SW 1271 (cell line): ENCODE data around the gene NFU1.
"Not testable (repeated sequence)": the region's sequence is repeated elsewhere in the genome, so short reads cannot be mapped to it uniquely, and the experiment has no call there.

Source experiments
- DNase-seq, 2 experiments: peaks; one replicate each; lab custom pipeline; 2025; lab: John Stamatoyannopoulos, UW

Gene NFU1

GRCh38 chr2:69450735-69451416, 13.6 kb upstream of the NFU1 start:
- DNase-seq: no peak

DNA sequence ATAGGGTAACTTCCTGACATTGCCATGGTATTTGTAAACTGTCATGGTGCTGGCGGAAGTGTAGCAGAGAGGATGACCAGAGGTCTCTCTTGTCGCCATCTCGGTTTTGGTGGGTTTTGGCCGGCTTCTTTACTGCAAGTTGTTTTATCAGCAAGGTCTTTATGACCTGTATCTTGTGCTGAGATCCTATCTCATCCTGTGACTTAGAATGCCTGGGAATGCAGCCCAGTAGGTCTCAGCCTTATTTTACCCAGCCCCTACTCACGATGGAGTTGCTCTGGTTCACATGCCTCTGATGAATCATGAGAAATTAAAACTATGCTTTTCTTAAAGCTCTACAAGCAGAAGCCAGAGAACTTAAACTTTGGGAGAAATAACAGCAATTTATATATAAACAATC, 12.7 kb upstream of the NFU1 start:
- DNase-seq: no peak

GRCh38 chr2:69443673-69444072, 6.4 kb upstream of the NFU1 start:
- not testable (repeated sequence) for DNase-seq

DNA sequence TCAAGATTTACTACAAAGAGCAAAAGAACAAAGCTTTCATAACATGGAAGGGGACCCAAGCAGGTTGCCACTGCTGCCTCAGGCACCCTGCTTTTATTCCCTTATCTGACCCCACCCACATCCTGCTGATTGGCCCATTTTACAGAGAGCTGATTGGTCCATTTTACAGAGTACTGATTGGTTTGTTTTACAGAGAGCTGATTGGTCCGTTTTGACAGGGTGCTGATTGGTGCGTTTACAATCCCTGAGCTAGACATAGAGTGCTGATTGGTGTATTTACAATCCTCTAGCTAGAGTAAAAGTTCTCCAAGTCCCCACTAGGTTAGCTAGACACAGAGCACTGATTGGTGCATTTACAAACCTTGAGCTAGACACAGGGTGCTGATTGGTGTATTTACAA, 2.3 kb upstream of the NFU1 start:
- not testable (repeated sequence) for DNase-seq

DNA sequence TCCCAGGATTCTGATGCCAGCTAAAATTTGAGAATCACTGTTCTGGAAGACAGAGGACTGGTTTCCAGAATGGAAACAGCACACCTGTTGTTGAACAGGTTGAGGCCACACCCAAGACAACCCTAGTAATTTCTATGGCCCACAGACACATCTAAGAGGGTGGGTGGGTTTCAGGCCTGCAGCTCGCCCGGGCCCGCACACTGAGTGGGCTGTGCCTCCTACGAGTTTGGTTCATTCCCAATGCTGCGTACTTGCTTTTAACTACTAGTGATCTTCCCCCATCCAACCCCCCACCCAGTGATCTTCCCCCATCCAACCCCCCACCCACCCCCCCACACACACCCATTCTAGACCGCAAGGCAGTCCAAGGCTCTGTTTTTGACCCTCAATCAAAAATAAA, 1.3 kb upstream of the NFU1 start:
- no peak for DNase-seq

DNA sequence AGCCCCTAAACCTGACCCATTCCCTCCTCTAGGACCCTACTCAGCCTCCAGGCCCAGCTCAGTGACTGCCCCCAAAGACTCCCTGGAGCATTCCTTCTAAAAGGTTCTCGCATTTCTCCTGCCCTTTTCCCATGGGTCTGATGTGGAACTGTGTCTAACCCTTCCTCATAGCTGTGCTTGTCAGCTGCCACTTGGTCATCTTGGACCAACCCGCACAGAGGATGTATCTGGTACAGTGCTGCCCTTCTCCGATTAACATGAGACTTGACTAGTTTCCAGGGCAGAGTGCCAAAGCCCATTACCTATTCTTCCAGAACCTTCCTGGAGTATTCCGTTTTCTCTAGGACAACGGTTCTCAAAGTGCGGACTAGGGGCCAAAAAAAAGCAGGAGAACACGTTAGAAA, 518 bp upstream of the NFU1 start:
- DNase-seq: no peak

GRCh38 chr2:69436596-69436937, 668 bp downstream of the NFU1 start:
- DNase-seq: peak in 1 of 2 experiments; percentile 48

GRCh38 chr2:69434753-69435152, 2.5 kb downstream of the NFU1 start:
- no peak for DNase-seq

GRCh38 chr2:69429491-69430183, 7.6 kb downstream of the NFU1 start:
- no peak for DNase-seq

DNA sequence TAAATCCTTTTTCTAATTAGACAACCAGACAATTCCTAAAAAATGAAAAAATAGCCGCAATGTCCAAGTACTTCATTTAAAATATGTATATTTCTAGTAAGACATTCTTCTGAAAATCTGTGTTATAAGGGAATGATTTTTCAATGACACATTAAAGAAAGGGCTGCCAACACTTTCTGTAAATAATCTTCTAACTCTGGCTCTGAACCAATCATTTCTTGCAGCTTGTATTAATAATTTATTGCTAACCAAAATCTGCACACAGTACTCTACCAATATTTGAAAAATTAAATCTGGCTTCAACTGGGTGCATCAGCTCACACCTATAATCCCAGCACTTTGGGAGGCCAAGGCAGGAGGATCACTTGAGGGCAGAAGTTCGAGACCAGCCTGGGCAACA, 8.3 kb downstream of the NFU1 start:
- DNase-seq: no peak

DNA sequence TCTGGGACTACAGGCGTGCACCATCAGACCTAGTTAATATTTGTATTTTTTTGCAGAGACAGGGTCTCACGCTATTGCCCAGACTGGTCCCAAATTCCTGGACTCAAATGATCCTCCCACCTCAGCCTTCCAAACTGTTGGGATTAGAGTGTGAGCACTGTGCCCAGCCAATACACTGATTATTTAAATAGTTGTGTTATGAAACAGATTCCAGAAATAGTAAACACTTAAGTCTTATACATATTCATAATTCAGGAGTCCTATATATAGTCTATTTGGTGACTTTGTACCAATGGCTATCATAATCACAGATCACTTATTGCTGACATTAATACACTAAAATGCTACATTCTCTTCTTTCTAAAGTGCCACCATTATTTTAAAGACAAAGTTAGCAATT, 12.8 kb downstream of the NFU1 start:
- DNase-seq: no peak

DNA sequence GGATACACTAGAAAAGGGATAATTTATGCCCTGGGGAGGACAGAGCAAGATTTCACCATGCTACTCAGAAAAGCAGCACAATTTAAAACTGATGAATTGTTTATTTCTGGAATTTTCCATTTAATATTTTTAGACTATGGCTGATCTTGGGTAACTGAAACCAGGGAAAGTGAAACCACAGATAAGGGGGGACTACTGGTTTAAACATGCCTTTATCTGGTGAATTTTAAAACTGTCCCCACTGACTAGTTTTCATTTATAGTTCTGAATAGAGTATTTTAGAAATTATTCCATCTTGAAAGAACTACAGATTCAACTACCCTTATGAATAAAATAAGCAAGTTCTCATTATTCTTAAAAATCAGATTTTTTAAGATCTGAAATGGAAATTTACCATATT, 15.0 kb downstream of the NFU1 start:
- no peak for DNase-seq

DNA sequence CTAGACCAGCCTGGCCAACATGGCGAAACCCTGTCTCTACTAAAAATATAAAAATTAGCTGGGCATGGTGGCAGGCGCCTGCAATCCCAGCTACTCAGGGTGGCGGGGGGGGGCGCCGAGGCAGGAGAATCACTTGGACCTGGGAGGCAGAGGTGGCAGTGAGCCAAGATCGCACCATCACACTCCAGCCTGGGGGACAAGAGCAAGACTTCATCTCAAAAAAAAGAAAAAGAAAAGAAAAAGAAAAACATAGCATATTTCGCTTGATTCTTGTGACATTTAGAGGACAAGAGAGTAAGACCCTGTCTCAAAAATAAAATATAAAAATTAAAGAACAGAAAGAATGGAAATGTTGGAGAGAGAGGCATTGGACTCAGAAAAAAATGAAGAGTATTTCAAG, 18.1 kb downstream of the NFU1 start:
- DNase-seq: not testable (repeated sequence)

DNA sequence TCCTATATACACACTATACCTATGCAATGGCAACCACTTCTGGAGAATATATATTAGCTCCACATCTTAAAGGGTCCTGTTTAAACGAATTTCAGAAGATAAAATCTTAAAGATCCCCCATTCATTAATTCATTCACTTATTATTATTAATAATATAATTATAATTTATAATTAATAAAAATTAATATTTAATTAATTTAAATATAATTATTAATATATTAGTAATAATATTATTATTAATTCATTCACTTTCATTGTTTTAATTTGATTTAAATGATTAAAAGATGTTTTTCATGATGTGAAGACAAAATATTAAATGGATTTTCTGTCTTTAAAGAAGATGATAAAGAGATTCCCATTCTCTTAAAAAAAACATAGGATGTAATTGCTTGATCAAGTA, 21.1 kb downstream of the NFU1 start:
- no peak for DNase-seq

DNA sequence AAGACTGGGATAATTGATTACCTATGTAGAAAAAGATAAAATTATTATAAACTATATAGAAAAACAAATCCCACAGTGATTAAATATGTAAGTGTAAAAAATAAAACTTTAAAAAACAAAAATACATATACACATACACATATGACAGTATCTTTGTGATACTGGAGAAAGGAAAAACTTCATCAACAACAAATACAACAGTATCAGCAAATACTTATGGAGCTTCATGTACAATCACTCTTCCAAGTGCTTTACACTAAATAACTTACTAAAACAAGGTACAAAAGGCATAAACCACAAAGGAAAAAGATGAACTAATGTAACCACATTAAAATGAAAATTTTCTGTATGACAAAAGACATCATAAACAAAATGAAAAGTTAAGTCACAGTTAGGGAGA, 26.1 kb downstream of the NFU1 start:
- DNase-seq: no peak

- no peak for DNase-seq
Observed at GRCh38 chr2:69405306-69405705, 31.9 kb downstream of the NFU1 start.

GRCh38 chr2:69400121-69400520, 37.1 kb downstream of the NFU1 start:
- no peak for DNase-seq

DNA sequence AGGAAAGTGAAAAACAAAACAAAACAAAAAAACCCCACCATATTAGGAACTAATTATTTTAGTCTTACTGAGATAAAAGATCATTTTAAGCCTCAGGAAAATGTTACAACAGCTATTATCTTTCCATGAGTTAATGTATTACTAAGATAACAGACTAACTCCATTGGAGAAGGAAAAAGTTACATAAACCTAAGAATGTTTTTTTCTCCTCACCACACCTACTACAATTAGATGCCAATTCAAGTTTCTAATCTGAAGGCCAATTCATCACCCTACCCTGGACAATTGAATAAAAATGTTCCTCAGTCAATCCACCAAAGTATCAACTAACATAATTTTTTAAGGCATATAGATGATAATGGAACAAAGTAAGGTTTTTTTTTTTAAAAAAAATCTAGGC, 40.0 kb downstream of the NFU1 start:
- DNase-seq: no peak

GRCh38 chr2:69395866-69396265, 41.4 kb downstream of the NFU1 start:
- DNase-seq: no peak

DNA sequence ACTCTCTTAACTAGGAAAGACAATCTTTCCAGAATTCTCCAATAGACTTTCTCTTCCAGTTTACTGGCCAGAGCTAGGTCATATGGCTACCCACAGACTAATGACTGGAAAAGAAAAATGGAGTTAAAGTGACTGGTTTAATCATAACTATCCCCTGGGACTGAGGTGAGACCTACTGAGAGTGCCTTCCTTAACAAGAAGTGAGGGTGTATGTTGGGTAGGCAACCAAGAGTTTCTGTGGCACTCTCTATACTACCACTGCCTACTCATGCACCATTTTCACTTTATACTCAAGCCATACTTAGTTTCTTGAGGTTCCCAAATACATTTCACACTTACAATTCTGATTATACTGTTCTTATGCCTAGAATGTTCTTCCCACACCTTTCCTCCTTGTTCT, 43.3 kb downstream of the NFU1 start:
- DNase-seq: no peak

DNA sequence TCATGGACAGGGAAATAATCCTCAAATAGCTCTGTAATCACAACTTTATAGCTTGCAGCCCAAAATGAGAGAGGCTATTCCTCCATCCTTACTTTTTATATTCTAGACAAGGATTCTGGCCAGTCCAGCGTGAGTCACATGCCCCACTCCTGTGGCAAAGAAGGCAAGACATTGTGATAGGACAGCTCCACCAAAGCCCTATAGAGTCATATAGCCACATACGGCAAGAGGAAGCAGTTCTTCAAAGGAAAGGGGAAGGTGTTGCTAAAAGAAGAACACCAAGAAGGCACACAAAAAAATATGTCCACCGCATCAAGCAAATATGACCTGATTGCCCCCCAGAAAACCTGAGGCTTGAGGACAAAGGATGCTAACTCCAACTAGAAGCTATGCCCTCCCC, 46.8 kb downstream of the NFU1 start:
- DNase-seq: no peak

DNA sequence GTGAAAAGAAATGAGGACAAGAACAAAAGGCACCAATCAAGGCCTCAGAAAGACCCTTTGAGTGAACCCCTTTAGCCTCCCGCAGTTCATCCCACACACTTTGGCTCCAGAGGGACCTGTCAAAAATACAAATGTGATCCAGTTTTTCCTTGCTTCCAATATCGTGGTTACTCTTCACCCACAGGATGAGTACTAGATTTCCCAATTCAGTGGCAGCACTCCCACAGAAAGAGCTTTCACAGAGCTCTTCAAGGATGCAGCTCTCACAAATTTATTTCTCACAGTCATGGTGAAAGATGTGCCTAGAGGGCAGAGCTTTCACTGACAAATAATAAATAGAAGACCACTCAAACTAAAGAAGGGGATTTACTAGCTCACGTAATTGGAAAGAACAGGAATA, 47.2 kb downstream of the NFU1 start:
- DNase-seq: no peak

DNA sequence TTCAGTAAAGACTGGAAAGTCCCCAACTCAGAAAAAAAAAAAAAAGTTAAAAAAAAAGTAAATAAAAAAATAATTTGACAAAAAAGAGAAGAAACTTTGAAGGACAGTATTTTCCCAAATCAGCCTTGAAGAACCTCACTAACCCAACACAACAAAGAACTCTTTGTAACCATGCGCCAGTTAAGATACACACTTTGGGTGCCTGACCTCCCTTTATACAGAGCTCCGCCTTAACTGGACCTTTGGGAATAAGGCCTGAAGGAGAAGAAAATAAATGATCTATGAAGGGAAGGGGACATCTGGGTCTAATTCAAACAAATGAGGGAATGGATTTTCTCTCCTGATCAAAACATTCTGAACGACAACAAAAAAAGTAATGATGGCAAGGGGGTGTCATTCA, 48.0 kb downstream of the NFU1 start:
- no peak for DNase-seq
